ENCODE data around the gene ERGIC1. TPM values are rescaled to one million over a fixed set of nuclear protein-coding genes. Genes with fewer than 3 reads are reported as not detected.

Gene ERGIC1
- total and polyA plus RNA-seq, 8 donors = 116 to 229 (median 125) TPM

- DNase-seq (peak in 1 of 4 donors; percentile 49), ATAC-seq (peak; percentile 22)
- TF ChIP-seq CTCF (IDR thresholded peaks at IDR 0.05) = no peak
- no peaks in the 10 kb centered on the region for H3K9me3 ChIP-seq
- intact Hi-C loops (cut with DNase I) = loop anchor here in 1 of 2 donors (10.0 kb wide), 1 partner anchor 229 kb away; no protein-coding TSS in a partner anchor
- H3K27me3 ChIP-seq = no peaks in the 10 kb centered on the region
- peaks cover 0 to 82% of the 10 kb centered on the region in 2 donors for H3K36me3 ChIP-seq
- H3K4me3 ChIP-seq = no peak overlapping the region
- peak overlapping the region in 1 of 2 donors; percentile 20 for H3K27ac ChIP-seq
- H3K4me1 ChIP-seq = no peaks in the 10 kb centered on the region
Observed at GRCh38 chr5:172943283-172943841, 109.3 kb downstream of the ERGIC1 start.

- H3K27ac ChIP-seq = peak overlapping the region in 1 of 2 donors; percentile 20
- no peak for TF ChIP-seq CTCF (IDR thresholded peaks at IDR 0.05)
- H3K36me3 ChIP-seq = peaks cover 0 to 80% of the 10 kb centered on the region in 2 donors
- no peaks in the 10 kb centered on the region for H3K27me3 ChIP-seq
- H3K9me3 ChIP-seq = no peaks in the 10 kb centered on the region
- DNase-seq = no peak
- H3K4me1 ChIP-seq = no peaks in the 10 kb centered on the region
- H3K4me3 ChIP-seq = no peak overlapping the region
- intact Hi-C loops (cut with DNase I) = loop anchor here in 1 of 2 donors (10.0 kb wide), 1 partner anchor 229 kb away; no protein-coding TSS in a partner anchor
- ATAC-seq = no peak
Observed at GRCh38 chr5:172943906-172944305, 109.9 kb downstream of the ERGIC1 start.

DNA sequence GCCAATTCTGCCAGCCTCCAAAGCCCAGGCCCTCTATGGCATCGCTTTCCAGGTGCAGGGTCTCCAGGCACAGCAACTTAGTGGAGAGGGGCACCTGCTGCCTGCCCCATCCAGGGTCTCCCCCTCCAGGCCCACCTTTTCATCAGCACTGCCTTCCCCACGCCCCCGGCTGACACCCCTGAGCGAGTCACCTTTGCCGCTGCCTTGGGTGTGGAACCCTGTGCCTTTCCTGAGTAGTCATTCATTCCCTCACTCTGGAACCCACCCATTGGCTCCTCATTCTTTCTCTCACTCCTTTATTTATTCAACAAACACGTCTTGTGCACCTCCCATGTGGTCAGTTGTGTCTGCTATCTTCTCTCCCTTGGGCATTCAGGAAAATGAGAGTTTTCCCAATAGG, 110.7 kb downstream of the ERGIC1 start:
- DNase-seq (no peak), ATAC-seq (no peak)
- no peaks in the 10 kb centered on the region for H3K9me3 ChIP-seq
- H3K4me3 ChIP-seq = no peak overlapping the region
- no peak overlapping the region for H3K27ac ChIP-seq
- no peak for TF ChIP-seq CTCF (IDR thresholded peaks at IDR 0.05)
- H3K27me3 ChIP-seq = no peaks in the 10 kb centered on the region
- intact Hi-C loops (cut with DNase I) = loop anchor here in 1 of 2 donors (10.0 kb wide), 1 partner anchor 230 kb away; no protein-coding TSS in a partner anchor
- H3K36me3 ChIP-seq = peaks cover 0 to 77% of the 10 kb centered on the region in 2 donors
- H3K4me1 ChIP-seq = no peaks in the 10 kb centered on the region

DNA sequence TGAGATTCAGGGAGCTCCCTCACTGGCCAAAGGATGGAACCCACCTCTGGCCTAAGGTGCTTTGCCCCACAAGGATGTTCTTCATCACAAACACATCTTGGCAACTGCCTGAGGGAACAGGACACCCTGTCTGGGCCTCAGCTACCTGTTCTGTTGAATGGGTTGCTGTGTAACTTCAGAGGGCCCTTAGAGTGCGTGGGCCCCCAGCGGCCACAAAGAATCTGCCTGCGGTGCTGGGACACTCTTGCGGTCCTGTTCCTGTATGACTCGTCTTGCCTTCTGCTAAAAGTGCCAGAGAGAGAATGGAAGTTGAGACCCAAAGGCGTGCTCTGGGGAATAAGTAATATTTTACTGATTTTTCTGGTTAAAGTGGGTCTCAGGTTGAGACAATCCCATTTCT, 111.1 kb downstream of the ERGIC1 start:
- DNase-seq (no peak), ATAC-seq (no peak)
- Histone ChIP-seq H3K27me3 (no peaks in the 10 kb centered on the region), H3K4me1 (no peaks in the 10 kb centered on the region), H3K9me3 (no peaks in the 10 kb centered on the region), H3K4me3 (no peak overlapping the region), H3K27ac (no peak overlapping the region), H3K36me3 (peaks cover 0 to 73% of the 10 kb centered on the region in 2 donors)
- TF ChIP-seq CTCF (IDR thresholded peaks at IDR 0.05) = no peak
- intact Hi-C loops (cut with DNase I) = loop anchor here in 1 of 2 donors (10.0 kb wide), 1 partner anchor 230 kb away; no protein-coding TSS in a partner anchor

DNA sequence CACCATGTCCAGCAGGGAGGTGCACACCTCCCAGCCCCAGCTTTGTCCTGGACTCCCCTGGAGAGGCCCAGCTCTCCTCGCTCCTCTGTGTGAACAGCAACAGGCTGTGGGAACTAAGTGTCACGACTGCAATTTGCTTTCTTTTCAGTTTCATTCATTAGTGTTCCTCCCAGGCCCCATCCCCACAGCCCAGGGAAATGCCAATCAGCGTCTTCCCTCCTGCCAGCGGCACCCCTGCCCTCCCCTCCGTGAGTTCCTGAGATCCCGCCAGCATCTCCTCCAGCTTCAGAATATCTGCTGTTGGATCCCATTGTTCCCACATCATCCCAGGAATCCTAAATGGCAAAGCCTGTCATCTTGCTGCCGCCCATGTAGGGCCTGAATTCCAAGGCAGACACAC, 112.1 kb downstream of the ERGIC1 start:
- TF ChIP-seq CTCF (IDR thresholded peaks at IDR 0.05) = no peak
- Histone ChIP-seq H3K27ac (no peak overlapping the region), H3K36me3 (peaks cover 0 to 73% of the 10 kb centered on the region in 2 donors)

More for the DNA sequence above, 112.1 kb downstream of the ERGIC1 start:
- H3K27me3 ChIP-seq = no peaks in the 10 kb centered on the region
- H3K4me3 ChIP-seq = no peak overlapping the region
- DNase-seq (no peak), ATAC-seq (no peak)
- H3K9me3 ChIP-seq = no peaks in the 10 kb centered on the region
- H3K4me1 ChIP-seq = no peaks in the 10 kb centered on the region
- intact Hi-C loops (cut with DNase I) = loop anchor here in 1 of 2 donors (10.0 kb wide), 1 partner anchor 231 kb away; no protein-coding TSS in a partner anchor

Measured in left lung (tissue), 10 donors.